Ishikawa (cell line): ENCODE measurements around the gene ZNF536.

Experiments
- CEBPB ChIP-seq: IDR thresholded peaks from 2 replicates; pipeline ENCODE4 v1.6.1; 2012
- CREB1 ChIP-seq: IDR thresholded peaks from 2 replicates; pipeline ENCODE4 v1.6.1; 2012; ENCODE audit warnings: low read depth
- EGR1 ChIP-seq: IDR thresholded peaks from 2 replicates; pipeline ENCODE4 v1.6.1; 2012
- EP300 ChIP-seq: IDR thresholded peaks from 2 replicates; pipeline ENCODE4 v1.6.1; 2012; ENCODE audit warnings: borderline replicate concordance
- FOXM1 ChIP-seq: IDR thresholded peaks from 2 replicates; pipeline ENCODE4 v1.6.1; 2012; ENCODE audit warnings: low read depth, borderline replicate concordance
- MAX ChIP-seq: IDR thresholded peaks from 2 replicates; pipeline ENCODE4 v1.6.1; 2012
- NFIC ChIP-seq: IDR thresholded peaks from 2 replicates; pipeline ENCODE4 v1.6.1; 2012
- RAD21 ChIP-seq: IDR thresholded peaks from 2 replicates; pipeline ENCODE4 v1.6.1; 2012; ENCODE audit warnings: low read depth
- REST ChIP-seq: IDR thresholded peaks from 2 replicates; pipeline ENCODE4 v1.6.1; 2012; ENCODE audit warnings: low read depth, mild to moderate bottlenecking
- TCF12 ChIP-seq: IDR thresholded peaks from 2 replicates; pipeline ENCODE4 v1.6.1; 2012; ENCODE audit warnings: low read depth
- TEAD4 ChIP-seq: IDR thresholded peaks from 2 replicates; pipeline ENCODE4 v1.6.1; 2012
- YY1 ChIP-seq: IDR thresholded peaks from 2 replicates; pipeline ENCODE4 v1.6.1; 2012; ENCODE audit warnings: low read depth
- ZBTB7A ChIP-seq: IDR thresholded peaks from 2 replicates; pipeline ENCODE4 v1.6.1; 2012; ENCODE audit warnings: low read depth

GRCh38 chr19:30439310-30439709 lies 67.1 kb downstream of the ZNF536 start:
- TF ChIP-seq CREB1 = no peak
- no peak for TF ChIP-seq EP300
- TF ChIP-seq FOXM1 = no peak
- TF ChIP-seq RAD21 = no peak
- no peak for TF ChIP-seq CEBPB
- TF ChIP-seq REST = no peak
- TF ChIP-seq TCF12 = no peak
- TF ChIP-seq MAX = no peak
- TF ChIP-seq YY1 = no peak
- no peak for TF ChIP-seq ZBTB7A
- no peak for TF ChIP-seq TEAD4
- TF ChIP-seq EGR1 = no peak
- TF ChIP-seq NFIC = no peak
